ENCODE measurements around the gene E2F3.

The E2F3 gene

GRCh38 chr6:20538131-20538662, 136.5 kb downstream of the E2F3 start:
- no peak for DNase-seq

DNA sequence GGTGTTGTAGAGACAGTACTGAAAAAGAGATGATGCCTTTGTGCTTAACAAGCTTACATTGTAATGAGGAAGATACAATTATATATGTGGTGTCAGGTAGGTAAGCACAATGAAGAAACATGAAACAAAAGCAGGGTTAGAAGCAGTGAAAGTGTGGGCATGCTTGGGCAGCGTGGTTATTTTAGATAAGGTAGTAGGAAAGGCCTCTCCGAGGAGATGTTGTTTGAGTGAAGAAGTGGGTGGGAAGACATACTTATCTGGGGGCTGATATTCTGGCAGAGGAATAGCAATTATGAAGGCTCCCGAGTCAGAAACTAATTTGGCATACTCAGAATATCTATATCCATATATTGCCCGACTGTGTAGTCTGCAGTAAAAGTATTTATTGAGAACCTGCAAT, 137.2 kb downstream of the E2F3 start:
- DNase-seq, result no peak

- DNase-seq, result no peak
These were observed 137.7 kb downstream of the E2F3 start for GRCh38 chr6:20539387-20539786.

- DNase-seq, result no peak
These were observed 139.0 kb downstream of the E2F3 start for GRCh38 chr6:20540683-20541082.

GRCh38 chr6:20541382-20541781, 139.7 kb downstream of the E2F3 start:
- DNase-seq, result no peak

DNA sequence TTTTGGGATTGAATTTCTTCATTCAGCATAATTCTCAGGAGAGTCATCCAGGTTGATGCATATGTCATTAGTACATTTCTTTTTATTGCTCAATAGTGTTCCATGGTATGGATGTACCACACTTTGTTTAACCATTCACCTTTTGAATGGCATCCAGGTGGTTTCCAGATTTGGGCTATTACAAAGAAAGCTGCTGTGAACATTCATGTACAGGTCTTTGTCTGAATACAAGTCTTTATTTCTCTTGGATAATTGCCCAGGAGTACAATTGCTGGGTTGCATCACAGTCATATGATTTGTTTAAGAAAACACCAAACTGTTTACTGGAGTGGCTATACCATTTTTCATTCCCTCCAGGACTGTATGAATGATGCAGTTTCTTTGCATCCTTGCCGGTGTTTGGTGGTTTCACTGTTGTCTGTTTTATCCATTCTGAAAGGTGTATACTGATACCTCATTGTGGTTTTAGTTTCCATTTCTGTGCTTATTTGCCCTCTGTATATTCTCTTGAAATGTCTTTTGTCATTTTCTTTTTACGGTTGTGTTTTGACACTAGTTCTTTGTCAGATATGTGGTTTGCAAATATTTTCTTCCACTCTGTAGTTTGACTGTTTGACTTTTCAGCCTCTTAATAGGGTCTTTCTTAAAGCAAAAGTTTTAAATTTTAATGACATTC, 141.4 kb downstream of the E2F3 start:
- DNase-seq, result peak; percentile 89

All from NCI-H774 (cell line).